K562 (cell line): ENCODE measurements around the gene SPOUT1. TPM values are rescaled to one million over a fixed set of nuclear protein-coding genes. Genes with fewer than 3 reads are reported as not detected.

Source experiments
- ATAC-seq: fragments of 200-7000 bp; cut with Tn5 transposase; 3 replicates; pipeline ENCODE4 v1.9.1; 2020; ENCODE audit warnings: moderate library complexity
- BruUV-seq: library from RNA; stranded (reverse); fragments of 400-500 nt; replicated peaks from 2 replicates; lab custom pipeline; 2021; lab: Mats Ljungman, UMichigan
- CTCF ChIA-PET: fragments of 300-600 bp; formaldehyde crosslinking; extraction: SDS; loops from one replicate; lab custom pipeline; 2021; ENCODE audit warnings: low intra/inter-chr PET ratio; lab: Yijun Ruan, JAX
- POLR2A ChIA-PET: fragments of 300-600, 350-650 bp; sonication (Branson Sonifier 250); formaldehyde crosslinking; extraction: SDS; loops from one replicate; lab custom pipeline; 2021; ENCODE audit warnings: antibody characterized with exemption, inconsistent platforms; lab: Yijun Ruan, JAX
- DNase-seq, 4 experiments: peaks; one replicate each; pipeline versions ENCODE4 v3.0.0 to v3.0.0-alpha.2; 2011 to 2018; ENCODE audit warnings: low spot score in 3 of 4, mixed read lengths in 3 of 4; ENCODE audit errors: extremely low read depth in 1 of 4
- FAIRE-seq: peaks from 2 replicates; lab custom pipeline; 2011; peaks lifted over from hg19 to GRCh38; lab: Jason Lieb, UNC
- H2AFZ ChIP-seq: 2 replicates; pipeline ENCODE4 v1.6.0; 2011; ENCODE audit warnings: low read depth, low read length, control low read depth, inconsistent platforms
- H3K27ac ChIP-seq: fragments of 200-600 bp; 3 replicates; pipeline ENCODE4 v1.8.0; 2011; ENCODE audit warnings: low read depth, mild to moderate bottlenecking, control low read depth, inconsistent platforms, low read length, moderate library complexity, mixed read lengths; ENCODE audit errors: extremely low read depth
- H3K27me3 ChIP-seq, 2 experiments: fragments of 300-600 bp in 1 of 2; 2 replicates in 1 of 2; 3 replicates in 1 of 2; pipeline versions ENCODE4 v1.6.0 to v1.8.0; 2011; ENCODE audit warnings: inconsistent platforms in 2 of 2, low read length in 2 of 2, mild to moderate bottlenecking in 1 of 2, mixed read lengths in 1 of 2, moderate library complexity in 1 of 2; ENCODE audit not compliant: control insufficient read depth in 2 of 2, insufficient read depth in 2 of 2
- H3K36me3 ChIP-seq: fragments of 300-600 bp; 3 replicates; pipeline ENCODE4 v1.8.0; 2011; ENCODE audit warnings: mild to moderate bottlenecking, low read length, inconsistent platforms; ENCODE audit not compliant: control insufficient read depth, insufficient read depth
- H3K4me1 ChIP-seq, 2 experiments: fragments of 200-600 bp in 1 of 2; replicated peaks in 1 of 2; 2 replicates in 1 of 2; 3 replicates in 1 of 2; pipeline versions ENCODE4 v1.5.1 to v1.8.0; 2011; ENCODE audit warnings: inconsistent platforms in 2 of 2, low read length in 2 of 2, mild to moderate bottlenecking in 1 of 2, mixed read lengths in 1 of 2, moderate library complexity in 1 of 2; ENCODE audit not compliant: control insufficient read depth in 2 of 2, insufficient read depth in 2 of 2
- H3K4me2 ChIP-seq: 2 replicates; pipeline ENCODE4 v1.6.1; 2011; ENCODE audit warnings: low read length, control low read depth, inconsistent platforms, mixed read lengths; ENCODE audit not compliant: insufficient read depth
- H3K4me3 ChIP-seq: fragments of 200-600 bp; sonication (generic), shearing (Covaris generic); 2 replicates; pipeline ENCODE4 v1.5.1; 2016; ENCODE audit warnings: control low read depth, inconsistent platforms
- H3K79me2 ChIP-seq: fragments of 200-600 bp; 3 replicates; pipeline ENCODE4 v1.8.0; 2011; ENCODE audit warnings: low read length, inconsistent platforms; ENCODE audit not compliant: control insufficient read depth, insufficient read depth
- H3K9ac ChIP-seq, 2 experiments: 2 replicates each; pipeline versions ENCODE4 v1.6.0 to v1.6.1; 2011; ENCODE audit warnings: low read depth in 2 of 2, low read length in 2 of 2, control low read depth in 1 of 2, inconsistent platforms in 1 of 2, mild to moderate bottlenecking in 1 of 2, mixed read lengths in 1 of 2; ENCODE audit not compliant: insufficient read depth in 1 of 2
- H3K9me1 ChIP-seq: one replicate; pipeline ENCODE4 v1.6.0; 2011; ENCODE audit warnings: inconsistent platforms, mild to moderate bottlenecking, low read length, moderate library complexity; ENCODE audit not compliant: control insufficient read depth, insufficient read depth
- H3K9me3 ChIP-seq: replicated peaks from 2 replicates; pipeline ENCODE4 v1.5.1; 2011; ENCODE audit warnings: low read depth, low read length, inconsistent platforms; ENCODE audit not compliant: control insufficient read depth, insufficient read depth
- H4K20me1 ChIP-seq: replicated peaks from 2 replicates; pipeline ENCODE4 v1.6.1; 2011; ENCODE audit warnings: low read length, inconsistent platforms, mixed read lengths; ENCODE audit not compliant: control insufficient read depth, insufficient read depth
- CBX1 ChIP-seq: sonication (generic); IDR thresholded peaks from 2 replicates; pipeline ENCODE4 v1.6.1; 2016; ENCODE audit warnings: antibody characterized with exemption, low read depth, mild to moderate bottlenecking
- CBX2 ChIP-seq: fragments of 200-600 bp; sonication (generic); IDR thresholded peaks from one replicate; pipeline ENCODE4 v1.6.1; 2012; ENCODE audit warnings: mild to moderate bottlenecking, low read length, inconsistent platforms; ENCODE audit not compliant: insufficient read depth, poor library complexity, severe bottlenecking
- CCNT2 ChIP-seq: IDR thresholded peaks from 2 replicates; pipeline ENCODE4 v1.6.1; 2011; ENCODE audit warnings: borderline replicate concordance, low read depth, mild to moderate bottlenecking, moderate library complexity, mixed read lengths, low read length; ENCODE audit not compliant: insufficient read length; ENCODE audit errors: extremely low read depth
- CGGBP1 ChIP-seq: fragments of 250-450 bp; sonication (Bioruptor Pico); IDR thresholded peaks from 2 replicates; pipeline ENCODE4 v1.9.0; 2021; ENCODE audit warnings: mild to moderate bottlenecking
- ELK3 ChIP-seq: fragments of 450-650 bp; formaldehyde crosslinking; IDR thresholded peaks from 2 replicates; pipeline ENCODE4 v1.4.0; 2020; ENCODE audit warnings: mild to moderate bottlenecking
- KDM1A ChIP-seq, 2 experiments: fragments of 450-650 bp; IDR thresholded peaks; 2 replicates each; pipeline ENCODE4 v1.6.1; 2016; ENCODE audit warnings: mild to moderate bottlenecking in 2 of 2
- LEF1 ChIP-seq: fragments of 450-650 bp; IDR thresholded peaks from 2 replicates; pipeline ENCODE4 v1.6.1; 2016; ENCODE audit warnings: mild to moderate bottlenecking
- MBD2 ChIP-seq: sonication (generic); IDR thresholded peaks from 2 replicates; pipeline ENCODE4 v1.6.1; 2016; ENCODE audit warnings: low read depth, borderline replicate concordance
- MLLT1 ChIP-seq, 2 experiments: fragments of 450-650 bp; IDR thresholded peaks; 2 replicates each; pipeline ENCODE4 v1.6.1; 2016
- PML ChIP-seq: IDR thresholded peaks from 2 replicates; pipeline ENCODE4 v1.6.1; 2012; ENCODE audit warnings: low read length, inconsistent platforms
- PRMT5 ChIP-seq: sonication (generic); formaldehyde crosslinking; IDR thresholded peaks from 2 replicates; pipeline ENCODE4 v1.5.0; 2020; ENCODE audit warnings: missing genetic modification reagents
- PRPF4 ChIP-seq: fragments of 200-400 bp; formaldehyde crosslinking; IDR thresholded peaks from one replicate; pipeline ENCODE4 v1.6.1; 2017; ENCODE audit warnings: low read length, low read depth, mild to moderate bottlenecking; ENCODE audit not compliant: insufficient read depth, poor library complexity, severe bottlenecking
- SNRNP70 ChIP-seq: fragments of 200-400 bp; formaldehyde crosslinking; optimal IDR thresholded peaks from 2 replicates; pipeline ENCODE3; 2017; ENCODE audit warnings: low read depth, low read length
- ZNF263 ChIP-seq: sonication (generic); formaldehyde crosslinking; IDR thresholded peaks from 2 replicates; pipeline ENCODE4 v1.8.0; 2022; ENCODE audit warnings: mild to moderate bottlenecking, missing genetic modification reagents, borderline replicate concordance
- ZNF511 ChIP-seq: sonication (generic); formaldehyde crosslinking; IDR thresholded peaks from 2 replicates; pipeline ENCODE4 v1.8.0; 2022; ENCODE audit warnings: mild to moderate bottlenecking, missing genetic modification reagents
- whole genome bisulfite sequencing: fragments of 100-300 bp; shearing (Covaris generic); methylation state at CpG from one replicate; pipeline ENCODE4 v1.1.6; 2016; ENCODE audit warnings: low coverage, mixed read lengths; ENCODE audit not compliant: insufficient coverage; ENCODE audit errors: missing lambda C conversion rate; 5-methylcytosine and 5-hydroxymethylcytosine counted together
- in situ Hi-C: fragments of 300-500 bp; cut with MboI; formaldehyde crosslinking; loops from 4 replicates; pipeline ENCODE4 v1.15.0; 2018; ENCODE audit warnings: inconsistent platforms, mixed read lengths
- intact Hi-C: fragments of 100-400 bp; cut with micrococcal nuclease; formaldehyde crosslinking; loops from 2 replicates; pipeline ENCODE4 v1.14.2; 2022
- polyA plus RNA-seq, 8 experiments: library from polyadenylated mRNA; depleted of rRNA in 4 of 8; stranded (reverse) in 5 of 8; unstranded in 3 of 8; fragments of >200 nt; fragmentation: Nextera tagmentation in 2 of 8; fragmentation: Illumina TruSeq in 1 of 8; extraction: Ambion mirVana in 2 of 8; extraction: Trizol in 1 of 8; gene quantifications; 2 replicates each; pipeline versions ENCODE4 v1.2.1 to v1.2.3, GENCODE V29; 2011 to 2014; ENCODE audit warnings: inconsistent platforms in 1 of 8, missing spikeins in 1 of 8
- total RNA-seq, 7 experiments: library from RNA; depleted of rRNA in 6 of 7; stranded (reverse); fragments of >200 nt in 6 of 7; fragmentation: Illumina TruSeq in 2 of 7; extraction: Trizol in 2 of 7; gene quantifications; 2 replicates each; pipeline versions ENCODE4 v1.2.1 to v1.2.3, GENCODE V29; 2011 to 2021; ENCODE audit warnings: low replicate concordance in 1 of 7
- TF ChIP-seq, protein P1 (sequence below), 3 experiments: IDR thresholded peaks in 2 of 3; conservative IDR thresholded peaks in 1 of 3; 2 replicates each; pipeline ENCODE4 v1.5.1; 2011 to 2012; ENCODE audit warnings: low read length in 3 of 3, mild to moderate bottlenecking in 3 of 3, control low read depth in 2 of 3, improper control_type of control experiment in 1 of 3, inconsistent platforms in 1 of 3, low read depth in 1 of 3, mixed read lengths in 1 of 3, moderate library complexity in 1 of 3; ENCODE audit not compliant: insufficient read depth in 2 of 3

SPOUT1 gene
- total and polyA plus RNA-seq, 9 of the 15 experiments (the other 6 are each of a cell fraction or from before 2014, with no cell fraction given): 10.6 to 121 (median 37.4) TPM

DNA sequence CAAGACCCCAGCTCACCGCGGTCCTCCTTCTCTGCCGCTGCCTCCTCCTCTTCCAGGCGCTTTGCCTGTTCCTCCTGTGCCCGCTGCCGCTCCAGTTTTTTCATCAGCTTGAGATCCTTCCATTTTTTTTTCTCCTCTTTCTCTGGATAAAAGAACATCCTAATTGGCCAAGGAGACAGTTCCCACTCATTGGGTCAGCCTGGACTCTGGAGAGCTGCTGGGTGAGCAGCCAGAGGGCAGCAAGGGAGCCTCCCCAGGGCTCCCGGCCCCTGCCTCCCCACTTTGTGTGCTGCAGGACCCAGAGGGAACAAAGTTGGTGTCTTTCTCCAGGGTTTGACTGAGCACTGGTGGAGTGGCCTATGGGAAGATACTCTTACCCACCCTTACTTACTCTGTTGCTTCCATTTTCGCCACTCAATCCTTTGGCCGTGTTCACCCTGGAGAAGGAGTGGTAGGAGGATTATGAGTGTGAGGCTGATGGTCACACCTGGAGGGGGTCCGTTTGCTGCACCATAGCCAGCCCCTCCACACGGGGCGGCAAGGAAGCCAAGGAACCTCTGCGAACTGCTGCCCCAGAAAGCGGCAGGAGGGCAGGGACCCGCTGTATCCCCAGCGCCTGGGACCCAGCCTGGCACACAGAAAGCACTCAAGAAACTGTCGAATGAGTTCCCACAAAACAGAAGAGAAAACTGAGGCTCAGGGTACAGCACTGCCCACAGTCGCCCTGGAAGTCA is 708 bp downstream of the SPOUT1 start:
- WGBS: 24% methylated on average over 18 of the region's 18 CpGs
- FAIRE-seq: no peak
- Histone ChIP-seq H3K27ac (peak overlapping the region; percentile 73), H4K20me1 (no peaks in the 10 kb centered on the region), H3K9me1 (no peaks in the 10 kb centered on the region), H3K79me2 (peaks cover 17% of the 10 kb centered on the region), H2AFZ (peak overlapping the region; percentile 82), H3K9me3 (no peaks in the 10 kb centered on the region), H3K36me3 (peaks cover 59% of the 10 kb centered on the region; the same call in 2 of the 3 replicates), H3K9ac (peak overlapping the region; percentile 82 to 97), H3K27me3 (no peaks in the 10 kb centered on the region), H3K4me3 (peak overlapping the region; percentile 80), H3K4me2 (peak overlapping the region; percentile 92), H3K4me1 (peaks cover 5 to 36% of the 10 kb centered on the region in 2 experiments; a peak in 4 of 5 replicates)
- intact Hi-C loops (loop anchor here (1.0 kb wide), 1 partner anchor 16 kb away; no protein-coding TSS in a partner anchor), in situ Hi-C loops (no loop called here)
- BruUV-seq: TSS peak; percentile 54
- ATAC-seq: peak; percentile 14
- ChIA-PET CTCF (no interaction called here), POLR2A (interaction anchor here (0.6 to 2.6 kb wide), 7 partner anchors 8 to 274 kb away, joined by 3 to 48 read pairs (median 3); partner anchors contain the start of gene ENDOG)
- peak in 1 of 4 experiments; percentile 30 for DNase-seq
- TF ChIP-seq MBD2 (no peak), KDM1A (IDR thresholded peaks at IDR 0.05) (peak in 1 of 2 experiments; percentile 19; a peak in 1 of 4 replicates), ZNF263 (CRISPR knock-in tag) (0 out of 2 replicates have a peak, but pooled peaks have one; percentile 15), CGGBP1 (CRISPR knock-in tag) (no peak), CBX2 (no peak), ELK3 (CRISPR knock-in tag) (no peak), CBX1 (no peak), PRPF4 (no peak), SNRNP70 (peak; percentile 58), MLLT1 (IDR thresholded peaks at IDR 0.05) (no peak), PML (no peak), ZNF511 (CRISPR knock-in tag) (no peak), LEF1 (no peak), CCNT2 (no peak), PRMT5 (CRISPR knock-in tag) (no peak)
- TF ChIP-seq, protein P1, sequence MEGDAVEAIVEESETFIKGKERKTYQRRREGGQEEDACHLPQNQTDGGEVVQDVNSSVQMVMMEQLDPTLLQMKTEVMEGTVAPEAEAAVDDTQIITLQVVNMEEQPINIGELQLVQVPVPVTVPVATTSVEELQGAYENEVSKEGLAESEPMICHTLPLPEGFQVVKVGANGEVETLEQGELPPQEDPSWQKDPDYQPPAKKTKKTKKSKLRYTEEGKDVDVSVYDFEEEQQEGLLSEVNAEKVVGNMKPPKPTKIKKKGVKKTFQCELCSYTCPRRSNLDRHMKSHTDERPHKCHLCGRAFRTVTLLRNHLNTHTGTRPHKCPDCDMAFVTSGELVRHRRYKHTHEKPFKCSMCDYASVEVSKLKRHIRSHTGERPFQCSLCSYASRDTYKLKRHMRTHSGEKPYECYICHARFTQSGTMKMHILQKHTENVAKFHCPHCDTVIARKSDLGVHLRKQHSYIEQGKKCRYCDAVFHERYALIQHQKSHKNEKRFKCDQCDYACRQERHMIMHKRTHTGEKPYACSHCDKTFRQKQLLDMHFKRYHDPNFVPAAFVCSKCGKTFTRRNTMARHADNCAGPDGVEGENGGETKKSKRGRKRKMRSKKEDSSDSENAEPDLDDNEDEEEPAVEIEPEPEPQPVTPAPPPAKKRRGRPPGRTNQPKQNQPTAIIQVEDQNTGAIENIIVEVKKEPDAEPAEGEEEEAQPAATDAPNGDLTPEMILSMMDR (IDR thresholded peaks at IDR 0.05 in 2 of 3, conservative IDR thresholded peaks at IDR 0.05 in 1 of 3; ENCODE audit: insufficient read depth in 2 of 3, low read depth in 1 of 3, low read length in 3 of 3): peak in 1 of 3 experiments; percentile 18; a peak in 2 of 6 replicates
